K562 (cell line): ENCODE measurements around the gene MRPL55. TPM values are rescaled to one million over a fixed set of nuclear protein-coding genes. Genes with fewer than 3 reads are reported as not detected.

Experiments
- ATAC-seq: fragments of 200-7000 bp; cut with Tn5 transposase; 3 replicates; pipeline ENCODE4 v1.9.1; 2020; ENCODE audit warnings: moderate library complexity
- BruUV-seq: library from RNA; stranded (reverse); fragments of 400-500 nt; replicated peaks from 2 replicates; lab custom pipeline; 2021; lab: Mats Ljungman, UMichigan
- CTCF ChIA-PET: fragments of 300-600 bp; formaldehyde crosslinking; extraction: SDS; loops from one replicate; lab custom pipeline; 2021; ENCODE audit warnings: low intra/inter-chr PET ratio; lab: Yijun Ruan, JAX
- POLR2A ChIA-PET: fragments of 300-600, 350-650 bp; sonication (Branson Sonifier 250); formaldehyde crosslinking; extraction: SDS; loops from one replicate; lab custom pipeline; 2021; ENCODE audit warnings: antibody characterized with exemption, inconsistent platforms; lab: Yijun Ruan, JAX
- DNase-seq, 4 experiments: peaks; one replicate each; pipeline versions ENCODE4 v3.0.0 to v3.0.0-alpha.2; 2011 to 2018; ENCODE audit warnings: low spot score in 3 of 4, mixed read lengths in 3 of 4; ENCODE audit errors: extremely low read depth in 1 of 4
- FAIRE-seq: peaks from 2 replicates; lab custom pipeline; 2011; peaks lifted over from hg19 to GRCh38; lab: Jason Lieb, UNC
- H2AFZ ChIP-seq: 2 replicates; pipeline ENCODE4 v1.6.0; 2011; ENCODE audit warnings: low read depth, low read length, control low read depth, inconsistent platforms
- H3K27ac ChIP-seq: fragments of 200-600 bp; 3 replicates; pipeline ENCODE4 v1.8.0; 2011; ENCODE audit warnings: low read depth, mild to moderate bottlenecking, control low read depth, inconsistent platforms, low read length, moderate library complexity, mixed read lengths; ENCODE audit errors: extremely low read depth
- H3K27me3 ChIP-seq, 2 experiments: fragments of 300-600 bp in 1 of 2; 2 replicates in 1 of 2; 3 replicates in 1 of 2; pipeline versions ENCODE4 v1.6.0 to v1.8.0; 2011; ENCODE audit warnings: inconsistent platforms in 2 of 2, low read length in 2 of 2, mild to moderate bottlenecking in 1 of 2, mixed read lengths in 1 of 2, moderate library complexity in 1 of 2; ENCODE audit not compliant: control insufficient read depth in 2 of 2, insufficient read depth in 2 of 2
- H3K36me3 ChIP-seq: fragments of 300-600 bp; 3 replicates; pipeline ENCODE4 v1.8.0; 2011; ENCODE audit warnings: mild to moderate bottlenecking, low read length, inconsistent platforms; ENCODE audit not compliant: control insufficient read depth, insufficient read depth
- H3K4me1 ChIP-seq, 2 experiments: fragments of 200-600 bp in 1 of 2; replicated peaks in 1 of 2; 2 replicates in 1 of 2; 3 replicates in 1 of 2; pipeline versions ENCODE4 v1.5.1 to v1.8.0; 2011; ENCODE audit warnings: inconsistent platforms in 2 of 2, low read length in 2 of 2, mild to moderate bottlenecking in 1 of 2, mixed read lengths in 1 of 2, moderate library complexity in 1 of 2; ENCODE audit not compliant: control insufficient read depth in 2 of 2, insufficient read depth in 2 of 2
- H3K4me2 ChIP-seq: 2 replicates; pipeline ENCODE4 v1.6.1; 2011; ENCODE audit warnings: low read length, control low read depth, inconsistent platforms, mixed read lengths; ENCODE audit not compliant: insufficient read depth
- H3K4me3 ChIP-seq: fragments of 200-600 bp; sonication (generic), shearing (Covaris generic); 2 replicates; pipeline ENCODE4 v1.5.1; 2016; ENCODE audit warnings: control low read depth, inconsistent platforms
- H3K79me2 ChIP-seq: fragments of 200-600 bp; 3 replicates; pipeline ENCODE4 v1.8.0; 2011; ENCODE audit warnings: low read length, inconsistent platforms; ENCODE audit not compliant: control insufficient read depth, insufficient read depth
- H3K9ac ChIP-seq, 2 experiments: 2 replicates each; pipeline versions ENCODE4 v1.6.0 to v1.6.1; 2011; ENCODE audit warnings: low read depth in 2 of 2, low read length in 2 of 2, control low read depth in 1 of 2, inconsistent platforms in 1 of 2, mild to moderate bottlenecking in 1 of 2, mixed read lengths in 1 of 2; ENCODE audit not compliant: insufficient read depth in 1 of 2
- H3K9me1 ChIP-seq: one replicate; pipeline ENCODE4 v1.6.0; 2011; ENCODE audit warnings: inconsistent platforms, mild to moderate bottlenecking, low read length, moderate library complexity; ENCODE audit not compliant: control insufficient read depth, insufficient read depth
- H3K9me3 ChIP-seq: replicated peaks from 2 replicates; pipeline ENCODE4 v1.5.1; 2011; ENCODE audit warnings: low read depth, low read length, inconsistent platforms; ENCODE audit not compliant: control insufficient read depth, insufficient read depth
- H4K20me1 ChIP-seq: replicated peaks from 2 replicates; pipeline ENCODE4 v1.6.1; 2011; ENCODE audit warnings: low read length, inconsistent platforms, mixed read lengths; ENCODE audit not compliant: control insufficient read depth, insufficient read depth
- ARHGAP35 ChIP-seq: fragments of 450-650 bp; IDR thresholded peaks from 2 replicates; pipeline ENCODE4 v1.6.1; 2018; ENCODE audit not compliant: partially characterized antibody
- CEBPZ ChIP-seq: fragments of 150-350 bp; IDR thresholded peaks from 2 replicates; pipeline ENCODE4 v1.6.1; 2014; ENCODE audit warnings: low read depth, mild to moderate bottlenecking, low read length, borderline replicate concordance
- ESRRB ChIP-seq: fragments of 250-450 bp; sonication (Bioruptor Pico); IDR thresholded peaks from 2 replicates; pipeline ENCODE4 v1.5.0; 2020; ENCODE audit warnings: mild to moderate bottlenecking, moderate library complexity, borderline replicate concordance
- ETS1 ChIP-seq: conservative IDR thresholded peaks from 2 replicates; pipeline ENCODE4 v1.6.1; 2011; ENCODE audit warnings: low read depth, mild to moderate bottlenecking, low read length; ENCODE audit not compliant: control insufficient read depth
- HMG20A ChIP-seq: fragments of 450-650 bp; formaldehyde crosslinking; conservative IDR thresholded peaks from 2 replicates; pipeline ENCODE4 v1.4.0; 2020; ENCODE audit warnings: mild to moderate bottlenecking, mixed read lengths
- MAZ ChIP-seq, 2 experiments: fragments of 450-650 bp in 1 of 2; sonication (generic) in 1 of 2; formaldehyde crosslinking; IDR thresholded peaks in 1 of 2; conservative IDR thresholded peaks in 1 of 2; 2 replicates each; pipeline versions ENCODE4 v1.4.0 to v1.5.0; 2020; ENCODE audit warnings: mild to moderate bottlenecking in 1 of 2, missing genetic modification reagents in 1 of 2
- NFIC ChIP-seq: fragments of 450-650 bp; IDR thresholded peaks from 2 replicates; pipeline ENCODE4 v1.6.1; 2017; ENCODE audit warnings: mild to moderate bottlenecking, inconsistent platforms
- NRF1 ChIP-seq, 2 experiments: fragments of 450-650 bp; IDR thresholded peaks in 1 of 2; conservative IDR thresholded peaks in 1 of 2; 2 replicates each; pipeline ENCODE4 v1.6.1; 2014; ENCODE audit warnings: mild to moderate bottlenecking in 2 of 2
- PHB2 ChIP-seq: fragments of 450-650 bp; IDR thresholded peaks from 2 replicates; pipeline ENCODE4 v1.6.1; 2017; ENCODE audit warnings: low read depth
- POLR2G ChIP-seq: fragments of 200-400 bp; formaldehyde crosslinking; IDR thresholded peaks from 2 replicates; pipeline ENCODE4 v1.6.1; 2017; ENCODE audit warnings: low read depth, mild to moderate bottlenecking, antibody characterized with exemption, low read length, moderate library complexity
- RHOXF2B ChIP-seq: fragments of 250-450 bp; sonication (Bioruptor Pico); conservative IDR thresholded peaks from 2 replicates; pipeline ENCODE4 v1.5.1; 2021
- TSC22D4 ChIP-seq: fragments of 450-650 bp; IDR thresholded peaks from 2 replicates; pipeline ENCODE4 v1.6.1; 2016; ENCODE audit warnings: missing genetic modification characterization, missing biosample characterization, control low read depth
- ZBTB7A ChIP-seq: IDR thresholded peaks from 2 replicates; pipeline ENCODE4 v1.6.1; 2011; ENCODE audit warnings: low read depth, mild to moderate bottlenecking, low read length, moderate library complexity, borderline replicate concordance; ENCODE audit not compliant: control insufficient read depth
- ZEB2 ChIP-seq: fragments of 450-650 bp; IDR thresholded peaks from 2 replicates; pipeline ENCODE4 v1.6.1; 2016
- ZNF133 ChIP-seq: fragments of 250-450 bp; sonication (Bioruptor Pico); IDR thresholded peaks from 2 replicates; pipeline ENCODE4 v1.4.0; 2020; ENCODE audit warnings: mild to moderate bottlenecking
- ZNF143 ChIP-seq: sonication (generic); formaldehyde crosslinking; IDR thresholded peaks from 2 replicates; pipeline ENCODE4 v1.9.0; 2022; ENCODE audit warnings: mild to moderate bottlenecking, missing genetic modification reagents
- ZNF589 ChIP-seq: fragments of 200-800 bp; sonication (Bioruptor generic); IDR thresholded peaks from 2 replicates; pipeline ENCODE4 v1.6.1; 2016; ENCODE audit warnings: low read depth, missing genetic modification characterization, missing compliant biosample characterization
- ZNF778 ChIP-seq: fragments of 450-650 bp; formaldehyde crosslinking; IDR thresholded peaks from 2 replicates; pipeline ENCODE4 v1.4.0; 2020; ENCODE audit warnings: mild to moderate bottlenecking, moderate library complexity
- WGBS: fragments of 100-300 bp; shearing (Covaris generic); methylation state at CpG from one replicate; pipeline ENCODE4 v1.1.6; 2016; ENCODE audit warnings: low coverage, mixed read lengths; ENCODE audit not compliant: insufficient coverage; ENCODE audit errors: missing lambda C conversion rate; 5-methylcytosine and 5-hydroxymethylcytosine counted together
- in situ Hi-C: fragments of 300-500 bp; cut with MboI; formaldehyde crosslinking; loops from 4 replicates; pipeline ENCODE4 v1.15.0; 2018; ENCODE audit warnings: inconsistent platforms, mixed read lengths
- intact Hi-C: fragments of 100-400 bp; cut with micrococcal nuclease; formaldehyde crosslinking; loops from 2 replicates; pipeline ENCODE4 v1.14.2; 2022
- polyA plus RNA-seq, 8 experiments: library from polyadenylated mRNA; depleted of rRNA in 4 of 8; stranded (reverse) in 5 of 8; unstranded in 3 of 8; fragments of >200 nt; fragmentation: Nextera tagmentation in 2 of 8; fragmentation: Illumina TruSeq in 1 of 8; extraction: Ambion mirVana in 2 of 8; extraction: Trizol in 1 of 8; gene quantifications; 2 replicates each; pipeline versions ENCODE4 v1.2.1 to v1.2.3, GENCODE V29; 2011 to 2014; ENCODE audit warnings: inconsistent platforms in 1 of 8, missing spikeins in 1 of 8
- total RNA-seq, 7 experiments: library from RNA; depleted of rRNA in 6 of 7; stranded (reverse); fragments of >200 nt in 6 of 7; fragmentation: Illumina TruSeq in 2 of 7; extraction: Trizol in 2 of 7; gene quantifications; 2 replicates each; pipeline versions ENCODE4 v1.2.1 to v1.2.3, GENCODE V29; 2011 to 2021; ENCODE audit warnings: low replicate concordance in 1 of 7

Gene MRPL55
- total and polyA plus RNA-seq, 9 of the 15 experiments (the other 6 are each of a cell fraction or from before 2014, with no cell fraction given): 34.9 to 228 (median 81.0) TPM

GRCh38 chr1:228150461-228151179 lies 41.5 kb upstream of the MRPL55 start:
- in situ Hi-C loops (no loop called here), intact Hi-C loops (no loop called here)
- peaks cover 39% of the 10 kb centered on the region; the same call in 2 of the 3 replicates for H3K36me3 ChIP-seq
- H3K27ac ChIP-seq: peak overlapping the region; percentile 62; the same call in 2 of the 3 replicates
- H3K9me1 ChIP-seq: peaks cover 9% of the 10 kb centered on the region
- peaks cover 19% of the 10 kb centered on the region for H4K20me1 ChIP-seq
- POLR2A ChIA-PET: interaction anchor here (0.6 to 4.2 kb wide), 8 partner anchors 7 to 1376 kb away, joined by 3 to 46 read pairs (median 8); partner anchors contain the start of genes GUK1 and IBA57
- DNase-seq: peak in 3 of 4 experiments; percentile 32 to 58 (median 50)
- no peak overlapping the region for H3K4me3 ChIP-seq
- BruUV-seq: no TSS peak
- H2AFZ ChIP-seq: no peak overlapping the region
- TF ChIP-seq HMG20A (CRISPR knock-in tag): no peak
- 0 out of 2 replicates have a peak, but pooled peaks have one; percentile 33 for TF ChIP-seq ETS1
- 0 out of 4 replicates have a peak, but pooled peaks of 1 of the 2 experiments have one; percentile 18 for TF ChIP-seq NRF1 (conservative IDR thresholded peaks at IDR 0.05 in 1 of 2, IDR thresholded peaks at IDR 0.05 in 1 of 2)
- TF ChIP-seq ESRRB (CRISPR knock-in tag): no peak
- TF ChIP-seq MAZ (CRISPR knock-in tag; conservative IDR thresholded peaks at IDR 0.05 in 1 of 2, IDR thresholded peaks at IDR 0.05 in 1 of 2): 0 out of 4 replicates have a peak, but pooled peaks of 1 of the 2 experiments have one; percentile 30
- no peak for TF ChIP-seq ARHGAP35
- 0 out of 2 replicates have a peak, but pooled peaks have one; percentile 18 for TF ChIP-seq NFIC
- no peak for TF ChIP-seq ZEB2
- TF ChIP-seq ZNF589 (CRISPR knock-in tag): no peak
- peak; percentile 64; the same call in 1 of the 2 replicates for TF ChIP-seq ZBTB7A
- TF ChIP-seq RHOXF2B (CRISPR knock-in tag): no peak
- TF ChIP-seq CEBPZ: no peak
- peak; percentile 74 for TF ChIP-seq POLR2G
- no peak for TF ChIP-seq PHB2
- TF ChIP-seq ZNF133 (CRISPR knock-in tag): no peak
- no peak for TF ChIP-seq ZNF143
- TF ChIP-seq ZNF778: no peak
- no peak for TF ChIP-seq TSC22D4 (tag)
- peaks cover 41% of the 10 kb centered on the region for H3K79me2 ChIP-seq
- no peaks in the 10 kb centered on the region for H3K27me3 ChIP-seq
- peaks cover 27 to 82% of the 10 kb centered on the region in 2 experiments for H3K4me1 ChIP-seq
- H3K9me3 ChIP-seq: no peaks in the 10 kb centered on the region
- peak overlapping the region; percentile 31 to 91; a peak in 3 of 4 replicates for H3K9ac ChIP-seq
- WGBS: 65% methylated on average over 9 of the region's 17 CpGs
- FAIRE-seq: no peak
- no peak overlapping the region for H3K4me2 ChIP-seq
- ATAC-seq: peak; percentile 2
- CTCF ChIA-PET: no interaction called here
